LNCAP (cell line): ENCODE data around the gene AP1S2.

Source experiments
- TF ChIP-seq, protein P1 (sequence below): fragments of 450-650 bp; IDR thresholded peaks from 2 replicates; pipeline ENCODE4 v1.5.1; 2017; ENCODE audit warnings: mild to moderate bottlenecking

Gene AP1S2

DNA sequence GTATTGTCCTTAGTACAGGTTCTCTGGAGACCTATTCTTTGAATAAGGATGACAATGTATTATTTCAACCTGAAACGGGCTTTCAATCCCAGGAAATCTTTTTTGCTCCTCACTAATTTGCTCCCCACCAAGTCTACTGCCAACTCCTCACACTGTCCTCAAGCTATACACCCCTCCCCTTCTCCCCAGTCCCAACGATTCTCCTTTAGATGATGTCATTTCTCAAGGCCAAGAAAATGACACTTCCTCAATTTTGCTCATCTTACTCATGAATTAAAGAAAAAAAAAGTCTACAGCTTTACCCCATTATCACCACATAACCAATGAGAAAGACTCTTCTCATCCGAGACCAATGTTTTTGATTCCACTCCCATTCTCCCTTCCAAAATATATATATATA lies 20.6 kb downstream of the AP1S2 start:
- TF ChIP-seq, protein P1, sequence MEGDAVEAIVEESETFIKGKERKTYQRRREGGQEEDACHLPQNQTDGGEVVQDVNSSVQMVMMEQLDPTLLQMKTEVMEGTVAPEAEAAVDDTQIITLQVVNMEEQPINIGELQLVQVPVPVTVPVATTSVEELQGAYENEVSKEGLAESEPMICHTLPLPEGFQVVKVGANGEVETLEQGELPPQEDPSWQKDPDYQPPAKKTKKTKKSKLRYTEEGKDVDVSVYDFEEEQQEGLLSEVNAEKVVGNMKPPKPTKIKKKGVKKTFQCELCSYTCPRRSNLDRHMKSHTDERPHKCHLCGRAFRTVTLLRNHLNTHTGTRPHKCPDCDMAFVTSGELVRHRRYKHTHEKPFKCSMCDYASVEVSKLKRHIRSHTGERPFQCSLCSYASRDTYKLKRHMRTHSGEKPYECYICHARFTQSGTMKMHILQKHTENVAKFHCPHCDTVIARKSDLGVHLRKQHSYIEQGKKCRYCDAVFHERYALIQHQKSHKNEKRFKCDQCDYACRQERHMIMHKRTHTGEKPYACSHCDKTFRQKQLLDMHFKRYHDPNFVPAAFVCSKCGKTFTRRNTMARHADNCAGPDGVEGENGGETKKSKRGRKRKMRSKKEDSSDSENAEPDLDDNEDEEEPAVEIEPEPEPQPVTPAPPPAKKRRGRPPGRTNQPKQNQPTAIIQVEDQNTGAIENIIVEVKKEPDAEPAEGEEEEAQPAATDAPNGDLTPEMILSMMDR, result no peak

DNA sequence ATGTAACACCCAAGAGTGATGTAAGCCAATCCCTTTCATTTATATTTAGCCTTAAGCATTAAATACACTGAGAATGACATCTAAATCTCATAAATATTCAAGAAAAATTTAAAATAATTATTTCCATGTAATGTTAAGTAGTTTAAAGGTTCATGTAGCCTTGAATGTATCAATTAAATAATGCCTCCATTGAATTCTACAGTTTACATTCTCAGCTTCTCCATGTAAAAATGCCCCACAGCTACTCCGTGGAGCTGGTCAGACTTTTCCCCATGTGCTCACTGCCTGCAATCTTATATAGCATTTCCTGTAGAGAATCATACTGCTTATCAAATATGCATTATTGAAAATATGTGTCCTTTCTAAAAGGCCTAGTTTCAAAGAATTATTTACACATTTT lies 25.4 kb downstream of the AP1S2 start:
- TF ChIP-seq, protein P1, result no peak

DNA sequence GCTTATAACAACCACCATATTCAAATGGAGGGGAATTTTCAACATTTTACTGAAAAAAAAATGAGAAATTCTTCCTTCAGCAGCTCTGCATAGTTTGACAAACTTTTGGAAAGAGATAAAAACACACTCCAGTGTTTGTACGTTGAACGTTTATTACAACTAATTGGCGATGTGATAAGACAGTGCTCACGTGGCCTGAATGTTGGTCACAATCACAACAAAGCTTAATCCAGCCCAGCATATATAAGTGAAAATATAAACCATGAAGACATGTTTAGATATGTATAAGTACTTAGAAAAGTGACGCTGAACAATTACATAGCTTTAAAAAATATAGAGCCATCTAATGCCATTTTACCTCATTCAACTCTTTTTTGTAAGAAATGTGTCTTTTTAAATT lies 28.7 kb downstream of the AP1S2 start:
- TF ChIP-seq, protein P1, result no peak

DNA sequence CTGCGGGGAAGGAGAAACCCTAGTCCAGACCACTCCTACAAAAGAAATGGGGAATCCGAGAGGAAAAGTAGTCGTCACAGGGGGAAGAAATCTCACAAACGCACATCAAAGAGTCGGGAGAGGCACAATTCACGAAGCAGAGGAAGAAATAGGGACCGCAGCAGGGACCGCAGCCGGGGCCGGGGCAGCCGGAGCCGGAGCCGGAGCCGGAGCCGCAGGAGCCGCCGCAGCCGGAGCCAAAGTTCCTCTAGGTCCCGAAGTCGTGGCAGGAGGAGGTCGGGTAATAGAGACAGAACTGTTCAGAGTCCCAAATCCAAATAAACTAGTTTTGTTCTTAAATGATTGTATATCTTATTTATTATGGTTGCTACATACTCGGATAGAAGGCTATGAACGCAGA lies 31.7 kb downstream of the AP1S2 start:
- TF ChIP-seq, protein P1, result no peak

DNA sequence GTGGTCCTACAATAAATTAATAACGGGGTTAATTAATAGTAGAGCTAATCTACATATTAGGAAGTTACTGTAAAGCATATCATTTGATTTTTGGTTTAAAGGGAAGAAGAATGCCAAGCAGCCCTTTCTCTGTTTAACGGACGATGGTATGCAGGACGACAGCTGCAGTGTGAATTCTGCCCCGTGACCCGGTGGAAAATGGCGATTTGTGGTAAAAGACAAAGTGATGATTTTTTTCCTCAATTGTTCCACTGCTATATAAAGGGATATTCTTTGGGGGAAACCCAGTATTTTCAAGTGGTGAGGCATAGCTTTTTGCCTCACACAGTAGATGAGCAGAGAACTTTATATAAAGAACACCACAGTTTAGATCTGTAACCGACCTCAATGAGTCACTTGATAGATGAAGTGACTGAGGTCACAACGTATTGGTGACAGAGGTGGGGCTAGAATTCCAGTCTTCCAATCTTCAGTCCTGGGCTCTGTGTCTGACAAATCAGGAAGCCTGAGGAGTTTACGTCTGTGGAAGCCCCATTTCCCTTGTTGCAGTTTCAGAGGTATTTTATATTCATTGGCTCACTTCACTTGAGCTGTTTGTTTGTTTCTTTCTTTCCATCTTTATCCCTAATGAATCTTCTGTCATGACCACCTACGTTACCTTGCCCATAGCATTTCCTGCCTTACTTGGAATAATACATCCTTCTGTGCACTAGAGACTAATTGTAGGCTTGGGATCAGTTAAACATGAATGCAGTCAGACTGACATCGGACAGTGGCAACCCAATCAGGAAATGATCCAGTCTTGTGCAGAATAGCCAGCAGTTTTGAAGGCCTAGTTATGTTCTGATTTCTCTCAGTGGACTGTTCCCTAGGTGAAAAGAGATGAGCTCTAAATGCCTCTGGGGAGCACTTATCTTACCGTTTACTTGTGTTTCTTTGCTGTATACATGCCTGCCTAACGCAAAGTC lies 34.2 kb downstream of the AP1S2 start:
- TF ChIP-seq, protein P1, result no peak

DNA sequence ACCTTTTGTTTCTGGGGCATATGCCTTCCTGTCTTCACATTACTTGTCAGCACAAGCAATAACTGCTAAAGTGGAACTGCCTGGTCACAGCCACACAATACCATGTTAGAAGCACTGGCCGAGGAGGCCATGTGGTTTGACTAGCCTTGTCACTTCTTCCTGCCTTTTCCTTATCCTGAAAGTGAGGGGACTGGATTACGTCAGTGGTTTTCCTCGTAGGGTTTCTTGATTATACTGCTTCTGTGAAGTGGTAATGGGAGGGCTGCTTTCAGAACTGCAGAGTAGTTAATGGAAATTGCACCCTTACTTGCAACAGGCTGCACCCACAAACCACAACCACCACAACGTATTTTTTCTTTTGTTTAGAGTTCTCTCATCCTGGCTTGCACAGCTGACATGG lies 37.7 kb downstream of the AP1S2 start:
- TF ChIP-seq, protein P1, result no peak

DNA sequence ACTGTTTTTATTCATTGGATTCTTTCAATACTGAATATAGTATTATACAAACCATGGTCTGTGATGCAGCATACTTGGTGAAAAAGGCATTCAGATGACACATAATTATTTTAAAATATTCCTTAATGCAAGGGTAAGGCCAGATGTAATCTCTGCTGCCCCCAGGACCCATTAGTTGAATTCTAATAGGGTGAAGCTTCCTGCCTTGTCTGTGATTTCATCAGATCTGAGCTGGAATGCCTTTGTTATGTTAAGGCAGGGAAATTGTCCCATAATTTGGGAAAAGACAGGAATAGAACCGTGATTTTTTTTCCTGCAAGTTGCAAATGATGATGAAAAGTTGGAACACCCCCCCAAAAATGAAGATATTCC lies 38.2 kb downstream of the AP1S2 start:
- TF ChIP-seq, protein P1, result no peak; the same call in 1 of the 2 replicates
